T-cell (primary cell): ENCODE data around the gene E2F3. TPM values are rescaled to one million over a fixed set of nuclear protein-coding genes. Genes with fewer than 3 reads are reported as not detected.

Experiments used
- ATAC-seq, 4 experiments: fragments of 200-7000 bp in 3 of 4; fragments of 150-1000 bp in 1 of 4; cut with Tn5 transposase; replicated peaks in 1 of 4; 1 replicate in 3 of 4; 2 replicates in 1 of 4; pipeline ENCODE4 v1.10.0; 2021; ENCODE audit warnings: moderate library complexity in 3 of 4, mild to moderate bottlenecking in 2 of 4, moderate number of reproducible peaks in 1 of 4
- CTCF ChIA-PET, 2 donors: fragments of 300-600 bp; sonication (Branson Sonifier 250); formaldehyde crosslinking; loops; one replicate each; lab custom pipeline; 2022; ENCODE audit warnings: antibody characterized with exemption in 2 of 2; lab: Charles Lee
- POLR2A ChIA-PET, 2 donors: fragments of 300-600 bp; sonication (Branson Sonifier 250); formaldehyde crosslinking; loops; one replicate each; lab custom pipeline; 2022; ENCODE audit warnings: antibody characterized with exemption in 2 of 2; lab: Charles Lee
- DNase-seq, 35 experiments: peaks; one replicate each; pipeline versions ENCODE4 v3.0.0 to v3.0.0-alpha.2; 2013 to 2023
- H3K27ac ChIP-seq: one replicate; pipeline ENCODE4 v1.5.1; 2013; ENCODE audit warnings: low read length
- H3K27me3 ChIP-seq, 2 experiments: replicated peaks in 1 of 2; 1 replicate in 1 of 2; 2 replicates in 1 of 2; pipeline versions ENCODE4 v1.6.1 to v1.7.0; 2013; ENCODE audit warnings: low read length in 1 of 2, mixed read lengths in 1 of 2; ENCODE audit not compliant: control insufficient read depth in 2 of 2, insufficient read depth in 2 of 2; ENCODE audit errors: extremely low read depth in 1 of 2
- H3K36me3 ChIP-seq, 2 donors: 1 replicate in 1 of 2; 2 replicates in 1 of 2; pipeline versions ENCODE4 v1.6.1 to v1.7.0; 2013; ENCODE audit warnings: low read length in 1 of 2; ENCODE audit not compliant: control insufficient read depth in 2 of 2, insufficient read depth in 1 of 2; ENCODE audit errors: extremely low read depth in 1 of 2
- H3K4me1 ChIP-seq, 2 experiments: 1 replicate in 1 of 2; 2 replicates in 1 of 2; pipeline versions ENCODE4 v1.6.1 to v1.7.0; 2013; ENCODE audit warnings: low read length in 2 of 2, mixed read lengths in 1 of 2; ENCODE audit not compliant: insufficient read depth in 2 of 2, control insufficient read depth in 1 of 2; ENCODE audit errors: extremely low read depth in 1 of 2
- H3K4me3 ChIP-seq, 2 donors: 1 replicate in 1 of 2; 2 replicates in 1 of 2; pipeline versions ENCODE4 v1.5.1 to v1.7.0; 2013; ENCODE audit warnings: mild to moderate bottlenecking in 2 of 2, low read length in 1 of 2, moderate library complexity in 1 of 2; ENCODE audit not compliant: control insufficient read depth in 1 of 2; ENCODE audit errors: extremely low read depth in 1 of 2
- H3K9me3 ChIP-seq: 2 replicates; pipeline ENCODE4 v1.7.0; 2013
- H3K27ac Mint-ChIP-seq, 2 donors: one replicate each; pipeline ENCODE4 v1.8.0; 2020 to 2021; ENCODE audit warnings: mild to moderate bottlenecking in 2 of 2, mixed read lengths in 2 of 2
- H3K27me3 Mint-ChIP-seq, 2 donors: one replicate each; pipeline ENCODE4 v1.8.0; 2021 to 2022; ENCODE audit warnings: mixed read lengths in 2 of 2
- H3K36me3 Mint-ChIP-seq: one replicate; pipeline ENCODE4 v1.8.0; 2021; ENCODE audit warnings: mixed read lengths
- H3K4me1 Mint-ChIP-seq, 3 donors: one replicate each; pipeline ENCODE4 v1.8.0; 2020 to 2022; ENCODE audit warnings: mixed read lengths in 3 of 3, mild to moderate bottlenecking in 1 of 3
- H3K4me3 Mint-ChIP-seq, 3 donors: one replicate each; pipeline ENCODE4 v1.8.0; 2020 to 2022; ENCODE audit warnings: mild to moderate bottlenecking in 3 of 3, mixed read lengths in 3 of 3, moderate library complexity in 3 of 3
- H3K9me3 Mint-ChIP-seq, 3 donors: one replicate each; pipeline ENCODE4 v1.8.0; 2020 to 2022; ENCODE audit warnings: mixed read lengths in 3 of 3
- WGBS: methylation state at CpG from one replicate; pipeline ENCODE4 v1.1.5; 2013; ENCODE audit warnings: missing lambda C conversion rate; ENCODE audit not compliant: insufficient coverage; 5-methylcytosine and 5-hydroxymethylcytosine counted together
- total RNA-seq, 35 experiments: library from RNA in 6 of 35; stranded (reverse) in 6 of 35; fragments of 120-200 nt in 1 of 35; gene quantifications; one replicate each; pipeline versions ENCODE4 v1.2.1 to v1.2.4 and lab custom pipeline; 2013 to 2026

E2F3 gene
- total RNA-seq, 5 donors from 2014 or later (not counting 1 experiment from before 2014, with no cell fraction given): 9.6 to 28.2 (median 23.1) TPM

DNA sequence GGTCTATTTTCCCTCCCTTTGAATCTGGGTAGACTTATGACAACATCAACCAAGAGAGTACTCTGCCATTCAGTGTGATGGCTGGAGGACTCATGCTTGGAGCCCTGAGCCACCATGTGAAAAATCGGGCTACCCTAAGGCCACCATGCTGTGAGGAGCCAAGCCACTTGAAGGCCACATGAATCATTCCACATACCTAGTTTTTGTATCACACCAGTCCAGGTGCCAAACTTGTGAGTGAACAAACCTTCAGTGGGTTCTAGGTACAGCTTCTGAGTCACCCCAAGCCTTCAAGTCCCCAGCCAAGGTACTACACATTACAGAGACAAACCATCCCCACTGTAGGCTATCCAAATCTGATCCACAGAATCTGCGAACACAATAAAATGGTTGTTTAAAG, 37.4 kb upstream of the E2F3 start:
- H3K27me3 Mint-ChIP-seq: no peaks in the 10 kb centered on the region
- no peak overlapping the region for H3K4me3 Mint-ChIP-seq
- Histone ChIP-seq H3K36me3 (no peaks in the 10 kb centered on the region), H3K4me1 (peaks cover 39 to 42% of the 10 kb centered on the region in 2 experiments), H3K9me3 (no peaks in the 10 kb centered on the region), H3K27ac (no peak overlapping the region), H3K4me3 (no peak overlapping the region), H3K27me3 (no peaks in the 10 kb centered on the region)
- peak overlapping the region; percentile 71 to 73 for H3K27ac Mint-ChIP-seq
- ATAC-seq: no peak
- POLR2A ChIA-PET: no interaction called here
- no peak for DNase-seq
- no peaks in the 10 kb centered on the region for H3K36me3 Mint-ChIP-seq
- peaks cover 46 to 56% (median 50%) of the 10 kb centered on the region in 3 donors for H3K4me1 Mint-ChIP-seq
- WGBS: 90% methylated on average over 1 of the region's 2 CpGs
- H3K9me3 Mint-ChIP-seq: peaks cover 0 to 4% (median 3%) of the 10 kb centered on the region in 3 donors
- CTCF ChIA-PET: interaction anchor here in 1 of 2 donors (0.5 kb wide), 1 partner anchor 169 kb away, joined by 4 read pairs; no protein-coding TSS in a partner anchor

DNA sequence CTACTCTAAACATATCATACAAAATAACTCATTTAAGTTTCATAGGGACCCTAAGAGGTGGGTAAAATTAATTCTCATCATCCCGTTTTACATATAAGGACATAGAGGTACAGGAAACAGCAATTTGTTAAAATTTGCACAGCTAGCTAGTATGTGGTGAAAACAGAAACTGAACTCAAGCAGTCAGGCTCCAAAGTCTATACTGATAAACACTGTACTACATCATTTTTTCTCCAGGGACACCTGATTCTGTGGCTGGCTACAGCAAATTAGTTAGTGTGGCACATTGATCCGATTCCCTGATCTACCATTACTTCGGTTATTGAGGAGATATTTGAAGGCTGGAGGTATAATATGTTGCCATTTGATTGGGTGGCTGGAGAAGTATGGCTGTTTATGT, 36.2 kb upstream of the E2F3 start:
- Histone ChIP-seq H3K36me3 (no peaks in the 10 kb centered on the region), H3K4me3 (no peak overlapping the region), H3K4me1 (peaks cover 42 to 50% of the 10 kb centered on the region in 2 experiments), H3K27ac (peak overlapping the region; percentile 84), H3K9me3 (no peaks in the 10 kb centered on the region), H3K27me3 (no peaks in the 10 kb centered on the region)
- Mint-ChIP-seq H3K4me1 (peaks cover 58 to 66% (median 58%) of the 10 kb centered on the region in 3 donors), H3K9me3 (peaks cover 3 to 4% (median 4%) of the 10 kb centered on the region in 3 donors), H3K4me3 (peak overlapping the region; percentile 60 to 81 (median 73)), H3K27ac (peak overlapping the region; percentile 99 to 100), H3K27me3 (no peaks in the 10 kb centered on the region), H3K36me3 (no peaks in the 10 kb centered on the region)
- ChIA-PET POLR2A (interaction anchor here (0.6 to 2.5 kb wide), 5 partner anchors 29 to 88 kb away, joined by 3 to 24 read pairs (median 3); no protein-coding TSS in a partner anchor), CTCF (interaction anchor here in 1 of 2 donors (0.6 to 1.9 kb wide), 5 partner anchors 39 to 91 kb away, joined by 3 to 14 read pairs (median 3); no protein-coding TSS in a partner anchor)
- ATAC-seq: peak; percentile 35 to 60 (median 45)
- WGBS: no CpG with 5 or more reads among the region's 3 CpGs
- peak in 1 of 35 experiments; percentile 38 for DNase-seq

DNA sequence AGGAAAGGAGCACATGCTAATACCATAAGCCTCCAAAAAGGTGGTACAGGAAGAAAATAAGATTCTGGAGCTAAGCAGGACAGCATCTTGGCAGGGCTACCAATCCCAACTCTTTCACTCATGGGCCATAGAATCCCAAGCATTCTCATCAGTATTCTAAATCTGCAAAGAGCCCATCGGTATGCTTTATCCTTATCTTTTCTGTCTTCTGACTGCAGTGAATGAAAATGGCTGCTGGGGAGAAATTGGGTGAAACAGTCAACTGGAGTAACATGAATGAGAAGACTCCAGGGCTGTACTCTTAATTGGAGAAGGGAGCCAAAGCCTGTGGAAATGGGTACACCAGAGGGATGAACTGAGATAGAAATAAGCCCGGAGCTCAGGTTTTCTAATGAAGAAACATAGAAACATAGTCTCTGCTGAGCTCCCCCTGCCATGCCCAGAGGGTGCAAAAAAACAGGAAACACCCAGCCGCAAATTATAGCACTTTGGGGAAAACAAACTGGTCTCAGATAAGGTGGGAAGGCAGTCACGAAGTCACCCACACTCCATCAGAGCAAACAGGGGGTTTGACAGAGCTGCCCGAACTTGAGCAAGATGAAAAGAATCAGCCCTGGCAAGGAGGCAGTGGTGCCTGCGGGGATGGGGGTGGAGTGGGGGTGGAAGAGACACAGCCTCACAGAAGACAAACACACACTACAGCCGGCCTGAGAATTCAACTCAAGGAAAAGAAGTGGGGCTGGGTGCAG, 35.4 kb upstream of the E2F3 start:
- 0% methylated on average over 1 of the region's 7 CpGs for WGBS
- Mint-ChIP-seq H3K4me3 (peak overlapping the region; percentile 73 to 81 (median 75)), H3K27me3 (no peaks in the 10 kb centered on the region), H3K4me1 (peaks cover 63 to 71% (median 63%) of the 10 kb centered on the region in 3 donors), H3K36me3 (no peaks in the 10 kb centered on the region), H3K9me3 (peaks cover 0 to 8% (median 4%) of the 10 kb centered on the region in 3 donors), H3K27ac (peak overlapping the region; percentile 99 to 100)
- CTCF ChIA-PET: interaction anchor here (0.6 to 2.0 kb wide), 7 partner anchors 29 to 92 kb away, joined by 3 to 14 read pairs (median 3); no protein-coding TSS in a partner anchor
- Histone ChIP-seq H3K27ac (peak overlapping the region; percentile 84), H3K36me3 (no peaks in the 10 kb centered on the region), H3K4me1 (peaks cover 42 to 58% of the 10 kb centered on the region in 2 experiments), H3K4me3 (peak overlapping the region; percentile 3 to 23), H3K9me3 (no peaks in the 10 kb centered on the region), H3K27me3 (no peaks in the 10 kb centered on the region)
- peak; percentile 86 to 94 (median 92) for ATAC-seq
- peak; percentile 24 to 81 (median 49) for DNase-seq
- POLR2A ChIA-PET: interaction anchor here (1.0 to 2.5 kb wide), 4 partner anchors 30 to 87 kb away, joined by 3 to 24 read pairs (median 7); no protein-coding TSS in a partner anchor

DNA sequence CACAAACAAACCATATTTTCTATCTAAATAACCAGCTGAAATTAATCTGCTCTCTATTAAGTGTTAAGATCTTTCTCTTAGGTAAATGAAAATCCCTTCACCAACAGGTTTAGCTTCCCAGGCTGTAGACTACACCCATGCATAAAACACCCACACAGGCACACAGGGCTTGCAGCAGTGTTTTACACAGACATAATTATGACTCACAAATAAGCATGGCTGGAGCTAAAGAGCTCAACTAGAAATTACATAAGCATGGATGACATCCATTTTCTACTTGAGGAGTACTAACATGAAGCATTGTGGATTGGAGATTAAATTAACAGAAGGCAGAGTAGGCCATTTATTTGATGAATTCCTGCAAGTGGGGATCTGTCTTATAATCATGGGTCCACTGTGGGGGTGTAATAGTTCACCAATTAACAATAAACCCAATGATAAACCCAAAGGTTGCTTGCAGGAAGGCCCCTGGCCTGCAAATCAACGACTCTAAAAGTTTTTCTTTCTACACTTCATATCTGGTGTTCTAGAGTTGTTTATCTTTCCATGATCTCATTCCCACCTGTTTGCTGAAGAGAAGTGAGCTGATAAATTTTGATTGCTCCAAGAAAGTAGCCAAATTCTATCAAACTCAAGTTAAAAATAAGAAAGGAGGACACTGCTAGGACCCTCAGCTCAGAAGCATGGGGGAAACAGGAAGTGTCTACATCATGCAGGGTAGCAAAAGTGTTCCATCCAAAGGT, 33.8 kb upstream of the E2F3 start:
- no peak overlapping the region for H3K4me3 ChIP-seq
- DNase-seq: peak in 1 of 35 experiments; percentile 18
- H3K4me1 Mint-ChIP-seq: peaks cover 63 to 68% (median 68%) of the 10 kb centered on the region in 3 donors
- ChIA-PET CTCF (interaction anchor here (0.5 to 2.0 kb wide), 6 partner anchors 12 to 104 kb away, joined by 3 to 6 read pairs (median 4); no protein-coding TSS in a partner anchor), POLR2A (interaction anchor here in 1 of 2 donors (0.6 to 1.0 kb wide), 3 partner anchors 20 to 1361 kb away, joined by 4 to 6 read pairs (median 5); no protein-coding TSS in a partner anchor)
- H3K27ac Mint-ChIP-seq: peak overlapping the region; percentile 99 to 100
- no peak for ATAC-seq
- WGBS: no CpG with 5 or more reads among the region's 1 CpG
- H3K27me3 ChIP-seq: no peaks in the 10 kb centered on the region
- H3K9me3 Mint-ChIP-seq: peaks cover 0 to 11% (median 8%) of the 10 kb centered on the region in 3 donors
- H3K9me3 ChIP-seq: no peaks in the 10 kb centered on the region
- H3K27me3 Mint-ChIP-seq: no peaks in the 10 kb centered on the region
- peak overlapping the region; percentile 84 for H3K27ac ChIP-seq
- no peaks in the 10 kb centered on the region for H3K36me3 Mint-ChIP-seq
- peaks cover 42 to 61% of the 10 kb centered on the region in 2 experiments for H3K4me1 ChIP-seq
- no peaks in the 10 kb centered on the region for H3K36me3 ChIP-seq
- peak overlapping the region in 2 of 3 donors; percentile 37 to 81 for H3K4me3 Mint-ChIP-seq

DNA sequence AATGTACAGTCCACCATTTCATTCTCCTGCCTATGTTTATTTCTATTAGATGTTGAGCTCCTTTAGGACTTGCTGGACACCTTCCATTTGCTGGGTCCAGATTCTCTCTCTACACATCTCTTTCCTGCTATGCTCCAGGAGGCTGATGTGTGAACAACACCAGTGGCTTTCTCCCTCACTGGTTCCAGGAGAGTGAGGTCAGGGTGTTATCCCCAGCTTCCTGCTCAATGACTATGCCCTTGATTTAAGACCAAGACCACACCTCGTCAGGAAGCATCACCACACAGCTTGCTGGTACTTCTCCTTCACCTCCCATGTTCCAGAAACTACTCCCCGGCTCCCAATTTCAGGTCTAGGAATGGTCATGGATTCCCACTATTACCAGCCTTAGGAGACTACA, 31.3 kb upstream of the E2F3 start:
- peak overlapping the region in 1 of 3 donors; percentile 51 for H3K4me3 Mint-ChIP-seq
- no peaks in the 10 kb centered on the region for H3K27me3 Mint-ChIP-seq
- Histone ChIP-seq H3K27me3 (no peaks in the 10 kb centered on the region), H3K4me1 (peaks cover 36 to 57% of the 10 kb centered on the region in 2 experiments), H3K9me3 (no peaks in the 10 kb centered on the region), H3K4me3 (no peak overlapping the region), H3K27ac (no peak overlapping the region), H3K36me3 (no peaks in the 10 kb centered on the region)
- ChIA-PET CTCF (interaction anchor here in 1 of 2 donors (2.0 kb wide), 1 partner anchor 34 kb away, joined by 6 read pairs; no protein-coding TSS in a partner anchor), POLR2A (no interaction called here)
- ATAC-seq (no peak), DNase-seq (peak in 1 of 35 experiments; percentile 24)
- peak overlapping the region; percentile 83 to 87 for H3K27ac Mint-ChIP-seq
- H3K4me1 Mint-ChIP-seq: peaks cover 50 to 61% (median 53%) of the 10 kb centered on the region in 3 donors
- H3K9me3 Mint-ChIP-seq: peaks cover 0 to 11% (median 4%) of the 10 kb centered on the region in 3 donors
- H3K36me3 Mint-ChIP-seq: no peaks in the 10 kb centered on the region
- WGBS: 71% methylated on average over 2 of the region's 2 CpGs
